Cerebellar cortex (tissue), 1 donor: ENCODE data around the gene C21orf58.
"Not testable (repeated sequence)": the region's sequence is repeated elsewhere in the genome, so short reads cannot be mapped to it uniquely, and the experiment has no call there.

Source experiments
- DNase-seq: peaks from one replicate; pipeline ENCODE4 v3.0.0-alpha.2; 2015; ENCODE audit warnings: low spot score

C21orf58 gene

DNA sequence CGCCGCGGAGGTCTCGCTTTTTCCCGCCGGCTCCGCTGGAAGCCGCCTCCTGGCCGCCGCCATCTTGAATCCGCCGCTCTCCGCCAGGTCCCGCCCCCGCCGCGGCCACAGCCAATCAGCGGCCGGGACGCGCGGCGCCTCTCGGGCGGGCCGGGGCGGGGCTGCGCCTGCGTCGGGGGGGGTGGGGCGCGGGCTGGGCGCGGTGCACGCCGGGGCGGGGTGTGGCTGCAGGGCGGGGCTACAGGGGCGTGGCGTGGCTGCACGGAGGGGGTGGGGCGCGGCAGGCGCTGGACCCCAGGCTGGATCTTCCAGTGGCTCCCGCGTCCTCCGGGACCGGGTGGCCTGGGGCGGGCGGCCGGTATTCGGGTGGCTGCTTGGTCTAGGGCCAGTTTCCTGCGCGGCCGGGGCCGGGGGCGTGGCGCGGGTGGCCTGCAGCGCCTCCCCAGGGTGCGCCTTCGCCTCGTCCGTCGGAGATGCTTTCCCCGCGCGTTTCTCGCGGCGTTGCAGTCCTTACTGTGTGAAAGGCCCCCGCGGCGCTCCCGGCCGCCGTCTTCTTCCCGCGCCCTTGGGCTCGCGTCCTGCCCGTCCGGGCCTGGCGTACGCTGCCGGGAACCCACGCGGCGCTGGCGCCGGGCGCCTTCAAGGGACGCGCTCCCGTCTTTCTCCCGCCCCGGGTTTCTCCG, 861 bp upstream of the C21orf58 start:
- peak; percentile 80 for DNase-seq

DNA sequence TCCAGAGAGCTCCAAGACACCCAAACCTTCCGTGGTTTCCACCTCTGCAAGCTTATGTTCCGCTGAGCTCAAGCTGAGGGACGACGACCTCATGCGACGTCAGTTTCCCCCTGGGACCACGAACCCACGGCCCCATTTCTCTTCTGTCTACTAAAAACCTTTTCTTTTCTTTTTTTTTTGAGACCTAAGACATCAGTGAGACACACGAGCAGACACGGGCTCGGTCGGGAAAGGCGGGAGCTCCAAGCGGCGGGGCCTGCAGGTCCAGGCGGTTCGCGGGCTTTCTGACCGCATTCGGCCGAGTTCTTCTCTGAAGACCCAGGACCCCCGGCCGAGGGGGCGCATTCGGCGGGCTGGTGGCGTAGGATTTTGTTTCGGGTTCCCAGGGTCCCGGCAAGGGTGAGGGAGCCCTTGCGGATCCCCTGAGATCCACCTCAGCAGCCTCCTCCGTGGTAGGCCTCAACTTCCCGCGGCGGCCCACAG, 402 bp downstream of the C21orf58 start:
- no peak for DNase-seq

DNA sequence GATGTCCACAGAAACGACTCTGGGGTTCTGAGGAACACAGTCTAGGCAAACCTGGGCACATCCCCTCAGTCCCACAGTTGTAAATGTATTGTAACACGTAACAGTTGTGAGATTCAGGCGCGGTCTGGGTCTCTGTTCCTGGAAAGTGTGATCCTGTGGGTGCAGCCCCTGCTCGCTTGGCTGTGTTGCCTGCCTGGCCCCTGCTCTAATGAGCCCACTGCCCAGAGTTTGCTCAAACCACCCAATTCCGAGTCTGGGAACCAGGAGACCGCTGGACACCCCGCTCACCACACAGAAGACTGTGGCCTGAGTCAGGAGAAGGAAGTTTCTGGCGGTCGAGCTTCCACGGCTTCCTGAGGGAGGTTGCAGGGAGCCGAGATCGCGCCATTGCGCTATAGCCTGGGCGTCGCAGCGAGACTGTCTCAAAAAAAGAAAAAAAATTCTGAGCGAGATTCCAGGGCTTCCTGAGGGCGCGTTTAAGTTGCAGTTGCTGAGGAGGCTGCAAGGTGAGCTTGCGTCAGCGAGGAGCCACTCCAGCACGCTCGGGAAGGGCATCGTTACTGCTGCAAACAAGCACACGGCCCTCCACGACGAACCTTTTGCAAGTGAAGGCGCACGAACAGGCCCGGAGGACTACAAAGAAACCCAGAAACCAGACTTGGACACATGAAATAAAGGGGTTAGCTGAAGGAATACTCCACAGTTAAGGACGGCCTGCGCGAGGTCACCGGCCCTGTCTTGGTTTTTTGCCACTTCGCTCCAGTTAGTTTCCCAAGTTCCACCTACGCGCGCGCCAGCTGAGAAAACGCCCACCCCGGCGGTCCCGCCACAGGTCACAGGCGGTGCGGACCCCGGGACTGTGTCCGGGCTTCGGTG, 1.1 kb downstream of the C21orf58 start:
- DNase-seq = no peak

DNA sequence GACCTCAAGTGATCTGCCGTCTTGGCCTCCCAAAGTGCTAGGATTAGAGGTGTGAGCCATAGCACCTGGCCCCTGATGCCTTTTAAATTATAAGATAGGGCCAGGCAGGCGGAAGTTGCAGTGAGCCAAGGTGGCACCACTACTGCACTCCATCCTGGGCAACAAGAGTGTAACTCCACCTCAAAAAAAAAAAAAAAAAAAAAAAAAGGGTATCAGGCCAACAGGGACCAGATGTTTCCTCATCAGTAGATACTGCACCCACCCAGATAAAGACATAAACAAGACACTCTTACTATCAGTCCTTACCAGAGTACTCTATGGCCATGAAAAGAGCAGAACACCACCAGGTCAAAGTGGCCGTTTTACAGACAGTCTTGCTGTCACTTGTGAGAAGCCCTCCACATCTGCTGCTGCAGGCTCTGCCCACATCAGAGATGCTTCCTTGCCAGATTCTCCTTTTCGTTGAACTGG, 3.3 kb downstream of the C21orf58 start:
- no peak for DNase-seq

DNA sequence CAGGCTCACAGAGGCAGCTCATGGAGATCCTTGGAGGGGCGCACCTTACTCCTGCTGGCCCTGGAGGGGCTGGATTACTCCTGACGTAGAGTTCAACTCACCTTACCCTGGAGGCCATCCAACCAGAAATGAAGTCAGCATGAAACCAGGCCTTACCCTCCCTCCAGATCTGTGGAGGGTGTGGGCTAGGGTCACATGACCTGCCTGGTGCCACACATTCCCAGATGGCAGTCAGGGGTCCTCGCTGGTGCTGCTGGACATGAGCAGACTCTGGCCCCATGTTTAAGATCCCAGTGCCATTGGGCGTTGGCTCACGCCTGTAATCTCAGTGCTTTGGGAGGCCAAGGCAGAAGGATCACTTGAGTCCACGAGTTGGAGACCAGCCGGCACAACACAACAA, 4.5 kb downstream of the C21orf58 start:
- no peak for DNase-seq

DNA sequence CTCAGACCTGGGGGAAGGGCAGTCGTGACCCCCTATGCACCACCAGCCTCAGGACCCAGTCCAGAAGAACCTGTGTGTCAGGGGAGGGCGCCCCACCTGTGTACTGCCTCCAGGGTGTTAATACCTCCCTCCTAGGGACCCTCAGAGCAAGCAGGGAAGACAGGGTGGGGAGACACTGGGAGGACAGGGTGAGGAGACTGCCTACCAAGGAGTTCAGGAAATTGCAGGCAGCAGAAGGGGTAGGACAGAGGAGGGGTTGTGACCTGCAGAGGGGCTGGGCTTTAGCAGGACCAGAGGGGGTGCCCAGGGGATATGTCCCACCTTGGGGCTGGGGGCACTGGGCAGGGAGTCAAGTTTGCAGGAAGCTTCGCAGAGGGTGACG, 5.2 kb downstream of the C21orf58 start:
- no peak for DNase-seq

DNA sequence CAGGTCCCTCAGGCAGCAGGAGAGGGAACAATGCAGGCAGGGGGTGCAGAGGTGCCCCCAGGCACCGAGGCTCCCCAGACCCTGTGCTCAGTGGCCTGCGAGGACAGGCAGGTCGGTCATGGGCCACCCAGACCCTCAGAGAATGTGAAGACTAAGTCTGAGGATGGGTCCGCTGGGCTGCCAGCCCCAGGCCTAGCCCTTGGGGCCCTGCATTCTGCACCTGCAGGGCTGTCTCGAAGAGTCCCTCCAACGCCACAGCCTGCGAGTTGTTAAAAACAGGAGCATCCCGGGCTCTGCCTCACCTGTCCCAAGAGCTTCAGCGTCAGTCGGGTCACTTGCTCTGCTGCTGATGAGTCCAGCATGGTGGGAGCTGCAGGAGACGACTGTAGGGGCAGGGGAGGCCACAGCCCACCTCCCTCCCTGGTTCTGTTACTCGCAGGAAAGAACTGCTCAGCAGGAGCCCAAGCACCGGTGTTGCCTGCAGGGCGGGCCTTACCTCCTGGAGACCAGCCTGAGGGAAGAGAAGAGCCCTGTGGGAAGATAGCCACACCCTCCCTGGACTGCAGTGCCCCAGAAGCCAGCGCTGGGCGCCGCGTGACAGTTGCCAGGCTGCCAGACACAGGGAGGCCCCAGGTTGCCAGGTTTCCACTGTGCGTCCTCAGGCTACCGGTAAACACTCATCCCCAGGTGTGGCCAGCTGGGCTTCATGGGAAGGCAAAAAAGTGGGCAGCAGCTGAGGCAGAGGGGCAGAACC, 5.8 kb downstream of the C21orf58 start:
- no peak for DNase-seq

DNA sequence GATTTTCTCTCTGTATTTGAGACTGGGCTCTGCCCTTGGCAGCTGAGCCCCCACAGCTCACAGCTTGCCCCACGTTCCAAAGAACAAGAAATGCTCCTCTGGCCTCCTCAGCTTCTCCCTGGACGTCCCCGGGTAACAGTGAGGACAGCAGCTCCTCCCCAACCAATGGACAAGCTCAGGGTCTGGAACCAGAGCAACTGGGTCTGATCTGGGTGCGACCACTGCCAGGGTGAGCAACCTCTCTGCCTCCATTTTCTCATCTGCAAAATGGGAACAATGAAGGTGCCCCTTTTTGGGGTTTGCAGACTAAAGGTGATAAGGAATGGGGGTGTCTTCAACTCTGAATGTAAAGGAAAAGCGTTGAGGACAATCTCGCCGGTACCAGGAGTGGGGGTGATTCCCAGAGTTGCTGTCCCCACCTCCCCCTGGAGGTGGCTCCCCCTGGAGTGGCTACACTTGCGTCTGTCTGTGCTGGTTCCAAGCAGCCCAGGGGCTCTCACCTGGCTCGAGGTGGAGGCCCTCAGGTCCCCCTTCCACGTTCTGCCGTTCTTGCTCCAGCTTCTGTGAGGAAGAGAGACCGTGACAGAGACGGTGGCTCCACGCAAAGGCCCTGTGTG, 6.9 kb downstream of the C21orf58 start:
- no peak for DNase-seq

DNA sequence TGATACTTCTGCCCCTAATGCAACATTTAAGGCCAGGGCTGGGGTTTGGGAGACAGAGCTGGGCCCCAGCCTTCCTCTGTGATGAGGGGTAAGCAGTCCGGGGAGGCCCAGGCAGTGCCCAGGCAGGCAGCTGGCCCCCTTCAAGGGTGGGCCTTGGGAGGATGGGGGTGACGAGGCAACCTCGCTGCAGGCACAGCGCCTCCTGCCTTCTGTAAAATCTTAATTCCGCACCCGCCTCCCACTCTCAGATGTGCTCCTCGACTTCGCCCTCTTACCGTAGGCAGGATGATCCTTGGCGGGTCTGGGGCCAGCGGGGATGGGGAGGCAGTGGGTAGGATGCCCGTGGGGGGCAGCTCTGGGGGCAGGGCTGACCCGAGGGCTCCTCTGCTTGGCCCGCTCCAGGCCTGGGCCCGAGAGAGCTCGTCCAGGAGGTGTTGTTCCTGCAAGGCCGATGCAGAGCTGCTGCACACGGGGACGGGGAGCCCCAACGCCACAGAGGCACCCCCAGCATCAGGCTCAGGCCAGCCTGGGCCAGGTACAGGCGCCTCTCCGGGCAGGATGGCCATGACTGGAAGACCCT, 9.1 kb downstream of the C21orf58 start:
- DNase-seq = no peak

DNA sequence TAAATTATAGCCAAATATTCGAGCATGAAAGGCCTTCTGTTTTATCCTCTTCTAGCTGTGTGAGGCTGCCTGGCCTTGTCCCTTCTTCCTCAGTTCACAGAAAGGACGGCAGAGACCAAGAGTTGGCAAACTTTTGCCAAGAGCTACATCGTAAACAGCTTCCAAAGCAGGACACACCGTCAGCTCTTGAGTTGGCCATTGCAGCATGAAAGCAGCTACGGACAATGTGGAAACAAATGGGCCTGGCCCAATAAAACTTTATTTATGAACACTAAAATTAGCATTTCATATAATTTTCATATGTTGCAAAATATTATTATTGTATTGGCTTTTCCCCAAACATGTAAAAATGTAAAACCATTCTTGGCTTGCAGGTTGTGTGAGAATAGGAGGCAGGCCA, 10.7 kb downstream of the C21orf58 start:
- DNase-seq = no peak

DNA sequence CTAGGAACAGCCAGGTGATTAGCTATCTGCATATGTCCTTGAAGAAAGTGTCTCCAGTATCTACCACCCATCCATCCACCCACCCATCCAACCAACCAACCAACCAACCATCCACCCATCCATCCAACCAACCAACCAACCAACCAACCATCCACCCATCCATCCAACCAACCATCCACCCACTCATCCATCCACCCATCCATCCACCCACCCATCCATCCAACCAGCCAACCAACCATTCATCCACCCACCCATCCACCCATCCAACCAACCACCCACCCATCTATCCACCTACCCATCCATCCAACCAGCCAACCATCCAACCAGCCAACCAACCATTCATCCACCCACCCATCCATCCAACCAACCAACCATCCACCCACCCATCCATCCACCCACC, 12.1 kb downstream of the C21orf58 start:
- no peak for DNase-seq

DNA sequence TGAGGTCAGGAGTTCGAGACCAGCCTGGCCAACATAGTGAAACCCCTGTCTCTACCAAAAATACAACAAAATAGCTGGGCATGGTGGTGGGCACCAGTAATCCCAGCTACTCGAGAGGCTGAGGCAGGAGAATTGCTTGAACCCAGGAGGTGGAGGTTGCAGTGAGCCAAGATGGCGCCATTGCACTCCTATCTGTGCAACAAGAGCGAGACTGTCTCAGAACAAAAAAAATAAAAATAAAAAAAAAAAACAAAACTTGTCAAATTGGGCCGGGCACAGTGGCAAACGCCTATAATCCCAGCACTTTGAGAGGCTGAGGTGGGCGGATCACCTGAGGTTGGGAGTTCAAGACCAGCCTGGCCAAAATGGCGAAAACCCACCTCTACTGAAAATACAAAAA, 13.4 kb downstream of the C21orf58 start:
- not testable (repeated sequence) for DNase-seq

DNA sequence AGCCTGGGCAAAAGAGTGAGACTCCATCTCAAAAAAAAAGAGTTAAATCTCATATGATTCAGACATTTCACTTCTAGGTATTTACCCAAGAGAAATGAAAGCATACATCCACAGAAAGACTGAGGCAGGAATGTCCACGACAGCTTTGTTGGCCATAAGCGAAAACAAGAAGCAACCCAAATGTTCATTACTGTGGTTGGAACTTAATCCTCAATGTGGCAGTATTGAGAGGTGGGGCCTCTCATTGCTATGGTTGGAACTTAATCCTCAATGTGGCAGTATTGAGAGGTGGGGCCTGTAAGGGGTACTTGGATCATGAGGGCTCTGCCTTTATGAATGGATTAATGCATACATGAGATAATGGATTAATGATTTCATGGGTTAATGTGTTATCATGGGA, 15.2 kb downstream of the C21orf58 start:
- DNase-seq = no peak

DNA sequence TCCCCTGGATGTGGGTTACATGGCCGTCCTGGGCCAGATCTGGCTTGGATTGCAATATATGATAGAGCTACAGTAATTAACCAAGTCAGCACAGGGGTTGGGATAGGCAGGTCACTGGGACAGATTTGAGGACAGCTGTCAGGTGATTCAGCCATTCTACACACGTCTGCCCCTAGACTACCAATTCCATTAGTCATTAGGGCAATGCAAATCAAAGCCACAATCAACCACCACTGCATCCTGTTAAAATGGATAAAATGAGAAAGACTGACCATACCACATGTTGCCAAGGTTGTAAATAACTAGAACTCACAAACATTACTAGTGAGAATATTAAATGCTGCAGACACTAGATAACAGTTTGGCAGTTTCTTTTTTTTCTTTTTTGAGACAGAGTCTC, 16.0 kb downstream of the C21orf58 start:
- DNase-seq = no peak

DNA sequence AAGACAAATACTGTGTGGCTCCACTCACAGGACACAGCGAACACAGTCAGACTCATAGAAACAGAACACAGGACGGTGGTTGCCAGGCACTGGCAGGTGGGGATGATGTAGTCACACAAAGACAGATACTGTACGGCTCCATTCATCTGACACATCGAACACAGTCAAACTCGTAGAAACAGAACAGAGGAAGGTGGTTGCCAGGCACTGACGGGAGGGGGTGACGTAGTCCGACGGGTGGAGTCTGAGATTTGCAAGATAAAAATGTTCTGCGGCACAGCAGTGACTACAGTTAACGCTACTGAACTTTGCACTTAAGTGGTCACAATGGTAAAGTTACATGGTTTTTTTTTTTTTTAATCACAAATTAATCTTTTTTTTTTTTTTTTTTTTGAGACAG, 18.7 kb downstream of the C21orf58 start:
- DNase-seq = no peak

DNA sequence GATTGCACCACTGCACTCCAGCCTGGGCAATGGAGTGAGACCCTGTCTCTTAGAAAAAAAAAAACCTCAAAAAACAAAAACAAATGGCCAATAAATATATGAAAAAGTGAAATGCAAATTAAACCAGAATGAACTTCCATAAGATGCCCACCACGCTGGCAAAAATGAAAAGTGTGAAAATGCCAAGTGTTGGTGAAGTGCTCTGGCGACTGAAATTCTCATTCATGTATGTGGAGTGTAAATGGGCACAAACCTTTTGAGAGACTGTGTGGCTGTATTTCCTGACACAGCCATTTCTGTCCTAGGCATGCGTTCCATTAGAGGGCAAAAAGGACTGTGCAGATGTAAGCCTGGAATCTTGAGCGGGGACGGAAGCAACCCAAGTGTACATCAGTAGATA, 19.2 kb downstream of the C21orf58 start:
- no peak for DNase-seq

DNA sequence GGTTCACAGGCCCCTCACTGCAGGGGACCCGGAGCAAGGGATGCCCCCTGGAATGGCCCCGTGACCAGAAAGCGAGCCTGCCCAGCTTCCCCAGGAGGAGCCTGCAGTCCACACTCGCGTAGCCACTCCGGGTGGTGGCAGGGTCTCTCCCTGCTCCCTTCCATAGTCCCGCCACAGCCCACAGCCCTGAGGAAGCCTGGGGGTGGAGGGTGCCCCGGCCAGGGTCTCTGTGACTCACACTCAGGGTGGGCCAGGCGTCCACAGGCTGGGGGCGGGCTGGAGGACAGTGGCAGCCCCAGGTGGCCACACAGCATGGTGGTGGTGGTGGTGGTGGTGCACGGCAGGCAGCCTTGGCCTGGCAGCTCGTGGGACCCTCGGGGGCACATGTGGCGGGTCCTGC, 21.9 kb downstream of the C21orf58 start:
- no peak for DNase-seq

DNA sequence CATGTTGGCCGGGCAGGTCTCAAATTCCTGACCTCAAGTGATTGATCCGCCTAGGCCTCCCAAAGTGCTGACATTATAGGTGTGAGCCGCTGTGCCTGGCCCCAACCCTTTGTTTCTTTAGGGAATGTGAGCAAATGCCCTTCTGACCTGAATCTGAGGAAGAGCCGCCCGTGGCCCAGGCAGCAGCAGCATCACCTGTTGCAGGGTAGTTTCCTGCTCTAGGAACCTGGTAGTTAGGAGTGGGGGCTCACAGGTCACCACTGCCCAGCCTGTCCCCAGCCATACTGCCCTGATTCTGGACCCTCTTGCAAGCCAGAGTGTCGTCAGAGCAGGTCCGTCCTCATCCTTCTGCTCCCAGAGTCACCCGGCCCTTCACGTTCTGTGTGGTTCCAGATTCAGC, 24.5 kb downstream of the C21orf58 start:
- DNase-seq = no peak

DNA sequence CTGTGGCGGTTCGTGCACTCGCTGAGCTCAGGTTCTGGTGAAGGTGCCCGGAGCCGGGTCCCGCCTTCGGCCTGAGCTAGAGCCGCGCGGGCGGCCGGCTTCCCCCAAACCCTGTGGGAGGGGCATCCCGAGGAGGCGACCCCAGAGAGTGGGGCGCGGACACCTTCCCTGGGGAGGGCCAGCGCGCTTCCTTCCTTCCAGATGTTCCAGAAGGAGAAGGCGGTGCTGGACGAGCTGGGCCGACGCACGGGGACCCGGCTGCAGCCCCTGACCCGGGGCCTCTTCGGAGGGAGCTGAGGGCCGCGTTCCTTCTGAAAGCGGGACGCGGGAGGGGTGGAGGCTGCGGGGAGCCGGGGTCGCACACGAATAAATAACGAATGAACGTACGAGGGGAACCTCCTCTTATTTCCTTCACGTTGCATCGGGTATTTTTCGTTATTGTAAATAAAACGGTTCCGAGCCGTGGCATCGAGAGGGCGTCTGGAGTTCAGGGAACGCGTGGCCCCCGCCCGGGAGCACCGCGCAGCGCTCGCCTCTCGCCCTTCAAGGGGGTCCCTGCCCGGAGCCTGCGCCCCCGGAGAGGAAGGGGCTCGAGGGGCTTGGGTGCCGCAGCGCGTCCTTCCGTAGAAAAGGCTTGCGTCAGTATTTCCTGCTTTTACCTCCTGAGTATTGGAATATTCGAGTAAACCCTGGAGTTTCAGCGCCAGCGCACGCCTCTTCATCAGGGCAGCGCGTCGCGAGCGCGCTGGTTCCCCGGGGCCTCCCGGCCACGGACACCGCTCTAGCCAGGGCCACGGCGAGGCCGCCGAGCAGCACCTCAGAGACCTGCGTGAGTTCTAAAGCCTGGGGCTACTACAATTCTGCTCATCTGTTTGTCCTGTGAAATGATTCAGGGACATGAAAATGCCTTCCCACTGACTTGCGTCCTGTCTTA, 26.1 kb downstream of the C21orf58 start:
- no peak for DNase-seq

DNA sequence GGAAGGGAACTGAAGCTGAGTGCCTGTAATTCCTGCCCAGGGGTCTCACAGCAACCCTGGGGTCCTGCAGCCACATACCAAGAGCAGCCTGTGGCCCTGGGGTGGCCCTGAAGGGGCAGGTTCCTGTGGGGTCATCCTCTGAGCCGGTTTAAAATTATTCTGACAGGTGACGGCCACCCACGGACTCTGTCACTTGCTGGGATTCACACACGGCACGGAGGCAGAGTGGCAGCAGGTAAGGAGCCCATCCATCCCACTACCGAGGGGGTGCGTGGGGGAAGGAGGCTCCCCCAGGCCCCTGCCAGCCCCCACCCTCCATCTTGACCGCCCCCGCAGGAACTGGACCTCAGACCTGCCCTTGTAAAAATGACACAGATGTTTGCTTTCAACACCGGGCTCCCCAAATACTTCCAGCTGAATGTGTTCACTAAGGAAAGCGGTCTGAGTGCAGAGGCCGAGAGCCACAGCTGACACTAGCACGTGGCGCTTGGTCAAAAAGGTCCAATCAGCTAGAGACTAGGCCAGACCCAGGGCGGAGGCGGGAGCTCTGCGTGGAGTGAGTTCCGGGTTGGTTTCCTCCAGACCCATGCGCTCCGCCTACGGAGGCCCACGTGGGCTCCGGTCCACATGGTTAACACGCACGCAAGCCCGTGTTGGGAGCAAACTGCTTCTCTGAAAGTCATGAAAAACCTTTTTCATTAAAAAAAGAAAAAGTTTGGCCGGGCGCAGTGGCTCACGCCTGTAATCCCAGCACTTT, 27.5 kb downstream of the C21orf58 start:
- no peak for DNase-seq
